IPS-NIHi7 (cell line): ENCODE results near the gene POLG.
"Not testable (repeated sequence)": the region's sequence is repeated elsewhere in the genome, so short reads cannot be mapped to it uniquely, and the experiment has no call there.

Source experiments
- DNase-seq: peaks from one replicate; pipeline ENCODE4 v3.0.0; 2012; ENCODE audit warnings: mixed read lengths; ENCODE audit errors: extremely low spot score

POLG gene

GRCh38 chr15:89282631-89283030, 52.0 kb downstream of the POLG start:
- DNase-seq, result no peak

DNA sequence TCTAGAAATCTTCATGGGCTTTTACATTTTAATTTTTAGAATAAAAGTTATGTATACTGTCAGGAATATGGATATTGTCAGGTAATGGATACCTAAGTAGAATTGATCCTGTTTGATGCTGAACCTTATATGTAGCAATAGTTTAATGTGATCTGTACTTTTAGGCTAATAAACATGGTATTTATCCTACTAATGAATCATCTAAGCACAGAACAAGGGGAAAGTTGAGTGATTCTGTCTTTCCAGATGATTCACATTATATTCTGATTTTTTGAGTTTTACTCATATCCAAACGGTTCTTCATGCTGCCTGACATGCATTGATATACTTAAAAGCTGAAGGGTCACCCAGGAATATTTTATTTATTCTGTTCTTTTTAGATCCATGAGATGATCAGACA, 56.3 kb downstream of the POLG start:
- DNase-seq, result no peak

DNA sequence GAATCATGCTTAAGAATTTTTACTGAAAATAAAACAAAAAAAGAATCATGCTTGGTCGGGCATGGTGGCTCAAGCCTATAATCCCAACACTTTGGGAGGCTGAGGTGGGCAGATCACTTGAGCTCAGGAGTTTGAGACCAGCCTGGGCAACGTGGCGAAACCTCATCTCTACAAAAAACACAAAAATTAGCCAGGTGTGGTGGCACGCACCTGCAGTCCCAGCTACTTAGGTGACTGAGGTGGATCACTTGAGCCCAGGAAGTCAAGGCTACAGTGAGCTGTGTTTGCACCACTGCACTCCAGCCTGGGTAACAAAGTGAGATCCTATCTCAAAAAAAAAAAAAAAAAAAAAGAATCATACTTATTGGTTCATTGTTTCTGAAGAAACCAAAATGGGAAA, 57.3 kb downstream of the POLG start:
- not testable (repeated sequence) for DNase-seq
